ENCODE results near the gene CCSER2. TPM values are rescaled to one million over a fixed set of nuclear protein-coding genes. Genes with fewer than 3 reads are reported as not detected.

CCSER2 gene
- total RNA-seq, 1 donor from 2014 or later, result 78.8 TPM

- H3K4me1 Mint-ChIP-seq (ENCODE audit: low read depth), result peaks cover 49% of the 10 kb centered on the region
- H3K27ac Mint-ChIP-seq (ENCODE audit: unreplicated experiment), result peak overlapping the region; percentile 96
- no peaks in the 10 kb centered on the region for H3K36me3 Mint-ChIP-seq (ENCODE audit: low read depth)
- H3K9me3 Mint-ChIP-seq (ENCODE audit: low read depth), result no peaks in the 10 kb centered on the region
- no peak for DNase-seq (ENCODE audit: low spot score)
- no peak for TF ChIP-seq CTCF (IDR thresholded peaks at IDR 0.05)
- no peaks in the 10 kb centered on the region for H3K27me3 Mint-ChIP-seq (ENCODE audit: low read depth)
- peak overlapping the region; percentile 89 for H3K4me3 Mint-ChIP-seq (ENCODE audit: unreplicated experiment)
These were observed 1.7 kb downstream of the CCSER2 start for GRCh38 chr10:84329986-84330651.

- Mint-ChIP-seq H3K27ac (ENCODE audit: unreplicated experiment) (no peak overlapping the region), H3K27me3 (ENCODE audit: low read depth) (no peaks in the 10 kb centered on the region), H3K36me3 (ENCODE audit: low read depth) (no peaks in the 10 kb centered on the region), H3K4me1 (ENCODE audit: low read depth) (peaks cover 49% of the 10 kb centered on the region), H3K9me3 (ENCODE audit: low read depth) (no peaks in the 10 kb centered on the region), H3K4me3 (ENCODE audit: unreplicated experiment) (no peak overlapping the region)
- TF ChIP-seq CTCF (IDR thresholded peaks at IDR 0.05), result no peak
- no peak for DNase-seq (ENCODE audit: low spot score)
These were observed 2.7 kb downstream of the CCSER2 start for GRCh38 chr10:84331091-84331490.

GRCh38 chr10:84333864-84334451 lies 5.6 kb downstream of the CCSER2 start:
- Mint-ChIP-seq H3K4me3 (ENCODE audit: unreplicated experiment) (no peak overlapping the region), H3K27me3 (ENCODE audit: low read depth) (no peaks in the 10 kb centered on the region), H3K36me3 (ENCODE audit: low read depth) (no peaks in the 10 kb centered on the region), H3K27ac (ENCODE audit: unreplicated experiment) (no peak overlapping the region), H3K9me3 (ENCODE audit: low read depth) (no peaks in the 10 kb centered on the region), H3K4me1 (ENCODE audit: low read depth) (peaks cover 48% of the 10 kb centered on the region)
- DNase-seq (ENCODE audit: low spot score), result no peak
- no peak for TF ChIP-seq CTCF (IDR thresholded peaks at IDR 0.05)

- Mint-ChIP-seq H3K27me3 (ENCODE audit: low read depth) (no peaks in the 10 kb centered on the region), H3K4me1 (ENCODE audit: low read depth) (peaks cover 41% of the 10 kb centered on the region), H3K27ac (ENCODE audit: unreplicated experiment) (no peak overlapping the region), H3K4me3 (ENCODE audit: unreplicated experiment) (no peak overlapping the region), H3K36me3 (ENCODE audit: low read depth) (no peaks in the 10 kb centered on the region), H3K9me3 (ENCODE audit: low read depth) (no peaks in the 10 kb centered on the region)
- TF ChIP-seq CTCF (IDR thresholded peaks at IDR 0.05), result no peak
- no peak for DNase-seq (ENCODE audit: low spot score)
These were observed 6.4 kb downstream of the CCSER2 start for GRCh38 chr10:84334811-84335210.

- Mint-ChIP-seq H3K4me3 (ENCODE audit: unreplicated experiment) (no peak overlapping the region), H3K27ac (ENCODE audit: unreplicated experiment) (no peak overlapping the region), H3K27me3 (ENCODE audit: low read depth) (no peaks in the 10 kb centered on the region), H3K4me1 (ENCODE audit: low read depth) (peaks cover 36% of the 10 kb centered on the region), H3K9me3 (ENCODE audit: low read depth) (no peaks in the 10 kb centered on the region), H3K36me3 (ENCODE audit: low read depth) (peaks cover under 1% of the 10 kb centered on the region)
- no peak for DNase-seq (ENCODE audit: low spot score)
- TF ChIP-seq CTCF (IDR thresholded peaks at IDR 0.05), result no peak
These were observed 7.1 kb downstream of the CCSER2 start for GRCh38 chr10:84335516-84335915.
